Sigmoid colon (tissue), 7 donors: ENCODE measurements around the gene OPN1SW. TPM values are rescaled to one million over a fixed set of nuclear protein-coding genes. Genes with fewer than 3 reads are reported as not detected.

Source experiments
- DNase-seq: peaks from one replicate; pipeline ENCODE4 v3.0.0-alpha.2; 2019
- H3K27ac ChIP-seq, 4 donors: fragments of 200-600 bp; sonication (generic); one replicate each; pipeline ENCODE4 v1.5.1; 2016 to 2019; ENCODE audit warnings: mild to moderate bottlenecking in 1 of 4
- H3K27me3 ChIP-seq, 3 donors: fragments of 200-600 bp; sonication (generic); one replicate each; pipeline ENCODE4 v1.5.1; 2019; ENCODE audit warnings: mild to moderate bottlenecking in 1 of 3
- H3K36me3 ChIP-seq, 4 donors: fragments of 200-600 bp; sonication (generic); one replicate each; pipeline ENCODE4 v1.5.1; 2016 to 2019
- H3K4me1 ChIP-seq, 4 donors: fragments of 200-600 bp; sonication (generic); one replicate each; pipeline ENCODE4 v1.5.1; 2017 to 2019
- H3K4me3 ChIP-seq, 4 donors: fragments of 200-600 bp; sonication (generic); one replicate each; pipeline ENCODE4 v1.5.1; 2017 to 2019; ENCODE audit warnings: mild to moderate bottlenecking in 2 of 4, moderate library complexity in 1 of 4
- H3K9me3 ChIP-seq, 4 donors: fragments of 200-600 bp in 3 of 4; sonication (generic) in 3 of 4; one replicate each; pipeline versions ENCODE4 v1.5.1 to v1.6.1; 2013 to 2019
- EP300 ChIP-seq, 4 donors: sonication (generic); formaldehyde crosslinking; IDR thresholded peaks; one replicate each; pipeline ENCODE4 v1.6.1; 2017; ENCODE audit warnings: antibody characterized with exemption in 4 of 4
- POLR2A ChIP-seq, 2 donors: fragments of 450-650 bp; IDR thresholded peaks; one replicate each; pipeline ENCODE4 v1.6.1; 2016; ENCODE audit warnings: antibody characterized with exemption in 2 of 2, mild to moderate bottlenecking in 2 of 2, moderate library complexity in 2 of 2
- POLR2AphosphoS5 ChIP-seq, 4 donors: sonication (generic); formaldehyde crosslinking; IDR thresholded peaks; one replicate each; pipeline ENCODE4 v1.6.1; 2017; ENCODE audit warnings: antibody characterized with exemption in 4 of 4
- WGBS, 2 donors: extraction: QIAGEN DNeasy Blood & Tissue Kit; methylation state at CpG; one replicate each; pipeline ENCODE4 v1.1.7; 2013; 5-methylcytosine and 5-hydroxymethylcytosine counted together
- intact Hi-C: fragments of 100-400 bp; cut with DNase I; formaldehyde crosslinking; loops from one replicate; pipeline ENCODE4 v1.15.1; 2023
- polyA plus RNA-seq, 3 donors: library from polyadenylated mRNA; stranded (reverse); fragments of 200-250 nt; gene quantifications; one replicate each; pipeline ENCODE4 v1.2.3, GENCODE V29; 2013
- total RNA-seq, 4 donors: library from RNA; depleted of rRNA; stranded (reverse); fragments of >200 nt; gene quantifications; one replicate each; pipeline ENCODE4 v1.1.0, GENCODE V29; 2016
- TF ChIP-seq, protein P1 (sequence below), 4 experiments: fragments of 450-650 bp in 3 of 4; fragments of 200-600 bp in 1 of 4; IDR thresholded peaks; one replicate each; pipeline ENCODE4 v1.5.1; 2016 to 2019; ENCODE audit warnings: antibody characterized with exemption in 4 of 4, mild to moderate bottlenecking in 3 of 4, moderate library complexity in 2 of 4
- donor health status: healthy with polysubstance abuse.
- donor health status: Bipolar disorder and iron deficiency.
- donor health status: healthy.

The OPN1SW gene
- total and polyA plus RNA-seq, 7 donors, result not detected

DNA sequence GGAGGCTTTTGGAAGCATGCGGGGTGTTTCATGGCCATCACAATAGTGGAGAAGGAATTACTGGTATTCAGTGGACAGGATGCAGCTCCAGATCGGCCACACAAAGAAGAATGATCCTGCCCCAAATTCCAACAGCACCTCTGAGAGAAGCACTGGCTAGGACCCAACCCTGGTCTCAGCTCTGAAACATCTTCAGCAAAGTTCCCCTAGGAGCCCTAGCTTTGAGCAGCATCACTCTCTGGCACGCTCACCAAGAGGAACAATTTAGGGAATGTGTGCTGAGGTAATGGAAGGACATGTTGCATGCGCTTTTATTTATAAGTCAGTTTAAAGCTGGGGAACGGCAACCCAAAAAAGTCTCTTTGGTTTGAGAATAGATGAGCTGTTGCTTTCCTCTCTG lies 5.5 kb upstream of the OPN1SW start:
- intact Hi-C loops, result no loop called here
- 86 to 91% methylated on average over 5 of the region's 5 CpGs for WGBS, 2 donors
- DNase-seq, result peak; percentile 78

GRCh38 chr7:128778946-128779345 lies 3.4 kb upstream of the OPN1SW start:
- TF ChIP-seq POLR2AphosphoS5 (IDR thresholded peaks at IDR 0.05) (no peak), POLR2A (IDR thresholded peaks at IDR 0.05) (no peak), EP300 (IDR thresholded peaks at IDR 0.05) (no peak)
- TF ChIP-seq, protein P1, sequence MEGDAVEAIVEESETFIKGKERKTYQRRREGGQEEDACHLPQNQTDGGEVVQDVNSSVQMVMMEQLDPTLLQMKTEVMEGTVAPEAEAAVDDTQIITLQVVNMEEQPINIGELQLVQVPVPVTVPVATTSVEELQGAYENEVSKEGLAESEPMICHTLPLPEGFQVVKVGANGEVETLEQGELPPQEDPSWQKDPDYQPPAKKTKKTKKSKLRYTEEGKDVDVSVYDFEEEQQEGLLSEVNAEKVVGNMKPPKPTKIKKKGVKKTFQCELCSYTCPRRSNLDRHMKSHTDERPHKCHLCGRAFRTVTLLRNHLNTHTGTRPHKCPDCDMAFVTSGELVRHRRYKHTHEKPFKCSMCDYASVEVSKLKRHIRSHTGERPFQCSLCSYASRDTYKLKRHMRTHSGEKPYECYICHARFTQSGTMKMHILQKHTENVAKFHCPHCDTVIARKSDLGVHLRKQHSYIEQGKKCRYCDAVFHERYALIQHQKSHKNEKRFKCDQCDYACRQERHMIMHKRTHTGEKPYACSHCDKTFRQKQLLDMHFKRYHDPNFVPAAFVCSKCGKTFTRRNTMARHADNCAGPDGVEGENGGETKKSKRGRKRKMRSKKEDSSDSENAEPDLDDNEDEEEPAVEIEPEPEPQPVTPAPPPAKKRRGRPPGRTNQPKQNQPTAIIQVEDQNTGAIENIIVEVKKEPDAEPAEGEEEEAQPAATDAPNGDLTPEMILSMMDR (IDR thresholded peaks at IDR 0.05), result no peak
- Histone ChIP-seq H3K4me3 (no peak overlapping the region), H3K27me3 (no peaks in the 10 kb centered on the region), H3K36me3 (no peaks in the 10 kb centered on the region), H3K9me3 (peaks cover 0 to 4% (median 0%) of the 10 kb centered on the region in 4 donors), H3K4me1 (peaks cover 0 to 31% (median 28%) of the 10 kb centered on the region in 4 donors), H3K27ac (peak overlapping the region in 1 of 4 donors; percentile 86)
- 94 to 97% methylated on average over 5 of the region's 5 CpGs for WGBS, 2 donors
- intact Hi-C loops, result no loop called here
- no peak for DNase-seq

More for the DNA sequence above, 5.5 kb upstream of the OPN1SW start:
- H3K4me3 ChIP-seq, result no peak overlapping the region
- H3K4me1 ChIP-seq, result peaks cover 0 to 31% (median 28%) of the 10 kb centered on the region in 4 donors
- no peaks in the 10 kb centered on the region for H3K36me3 ChIP-seq
- peaks cover 0 to 4% (median 0%) of the 10 kb centered on the region in 4 donors for H3K9me3 ChIP-seq
- TF ChIP-seq EP300 (IDR thresholded peaks at IDR 0.05) (no peak), POLR2A (IDR thresholded peaks at IDR 0.05) (no peak), POLR2AphosphoS5 (IDR thresholded peaks at IDR 0.05) (no peak)
- TF ChIP-seq, protein P1 (IDR thresholded peaks at IDR 0.05), result no peak
- no peaks in the 10 kb centered on the region for H3K27me3 ChIP-seq
- peak overlapping the region; percentile 78 to 86 (median 82) for H3K27ac ChIP-seq

GRCh38 chr7:128777156-128778123 lies 1.8 kb upstream of the OPN1SW start:
- Histone ChIP-seq H3K27ac (peak overlapping the region; percentile 30 to 86 (median 49)), H3K27me3 (no peaks in the 10 kb centered on the region), H3K4me1 (peaks cover 0 to 18% (median 15%) of the 10 kb centered on the region in 4 donors), H3K9me3 (peaks cover 0 to 4% (median 0%) of the 10 kb centered on the region in 4 donors), H3K4me3 (no peak overlapping the region), H3K36me3 (peaks cover 0 to 5% (median 2%) of the 10 kb centered on the region in 4 donors)
- TF ChIP-seq POLR2A (IDR thresholded peaks at IDR 0.05) (no peak), POLR2AphosphoS5 (IDR thresholded peaks at IDR 0.05) (peak in 3 of 4 donors; percentile 21 to 44 (median 28)), EP300 (IDR thresholded peaks at IDR 0.05) (peak in 2 of 4 donors; percentile 8 to 34)
- TF ChIP-seq, protein P1 (IDR thresholded peaks at IDR 0.05), result no peak
- WGBS, 2 donors, result 77 to 79% methylated on average over 5 of the region's 5 CpGs
- DNase-seq, result no peak
- intact Hi-C loops, result no loop called here

GRCh38 chr7:128774921-128775320 lies 673 bp downstream of the OPN1SW start:
- TF ChIP-seq POLR2AphosphoS5 (IDR thresholded peaks at IDR 0.05) (no peak), EP300 (IDR thresholded peaks at IDR 0.05) (no peak), POLR2A (IDR thresholded peaks at IDR 0.05) (no peak)
- TF ChIP-seq, protein P1 (IDR thresholded peaks at IDR 0.05), result no peak
- no peak for DNase-seq
- 86 to 94% methylated on average over 7 of the region's 7 CpGs for WGBS, 2 donors

More at GRCh38 chr7:128774921-128775320, 673 bp downstream of the OPN1SW start:
- no peaks in the 10 kb centered on the region for H3K4me1 ChIP-seq
- intact Hi-C loops, result no loop called here
- H3K9me3 ChIP-seq, result peaks cover 0 to 4% (median 0%) of the 10 kb centered on the region in 4 donors
- H3K27ac ChIP-seq, result no peak overlapping the region
- no peaks in the 10 kb centered on the region for H3K27me3 ChIP-seq
- peaks cover 0 to 30% (median 10%) of the 10 kb centered on the region in 4 donors for H3K36me3 ChIP-seq
- no peak overlapping the region for H3K4me3 ChIP-seq
